DOHH2 (cell line): ENCODE measurements around the gene TCOF1.

Experiments
- CTCF ChIP-seq: fragments of 200-600 bp; sonication (generic); IDR thresholded peaks from one replicate; pipeline ENCODE4 v1.5.1; 2014; ENCODE audit warnings: antibody characterized with exemption, mild to moderate bottlenecking, low read depth, low read length; ENCODE audit not compliant: poor library complexity, severe bottlenecking
- EZH2phosphoT487 ChIP-seq: fragments of 200-600 bp; sonication (generic); IDR thresholded peaks from 2 replicates; pipeline ENCODE4 v1.6.1; 2017; ENCODE audit warnings: borderline replicate concordance, mild to moderate bottlenecking, antibody characterized with exemption, low read length, moderate library complexity, mixed read lengths

- no peak for TF ChIP-seq CTCF
- no peak for TF ChIP-seq EZH2phosphoT487
Measured at GRCh38 chr5:150377964-150378694, 20.6 kb downstream of the TCOF1 start.
